ENCODE measurements around the gene TMC8.

TMC8 gene

GRCh38 chr17:78092794-78093324 lies 37.7 kb upstream of the TMC8 start:
- H3K4me3 ChIP-seq (ENCODE audit: low read depth, low read length), result no peak overlapping the region
- in situ Hi-C loops (cut with HindIII; ENCODE audit: low sequenced_read_pairs), result no loop called here
- no peak for TF ChIP-seq CTCF (IDR thresholded peaks at IDR 0.05; ENCODE audit: low read depth, low read length, missing control alignments)
- no peak for DNase-seq (ENCODE audit: low read depth)

GRCh38 chr17:78095035-78095434 lies 35.5 kb upstream of the TMC8 start:
- TF ChIP-seq CTCF (IDR thresholded peaks at IDR 0.05; ENCODE audit: low read depth, low read length, missing control alignments), result no peak
- in situ Hi-C loops (cut with HindIII; ENCODE audit: low sequenced_read_pairs), result no loop called here
- DNase-seq (ENCODE audit: low read depth), result no peak
- H3K4me3 ChIP-seq (ENCODE audit: low read depth, low read length), result no peak overlapping the region

GRCh38 chr17:78096093-78096492 lies 34.5 kb upstream of the TMC8 start:
- TF ChIP-seq CTCF (IDR thresholded peaks at IDR 0.05; ENCODE audit: low read depth, low read length, missing control alignments), result no peak
- H3K4me3 ChIP-seq (ENCODE audit: low read depth, low read length), result no peak overlapping the region
- in situ Hi-C loops (cut with HindIII; ENCODE audit: low sequenced_read_pairs), result no loop called here
- DNase-seq (ENCODE audit: low read depth), result no peak

- TF ChIP-seq CTCF (IDR thresholded peaks at IDR 0.05; ENCODE audit: low read depth, low read length, missing control alignments), result no peak
- in situ Hi-C loops (cut with HindIII; ENCODE audit: low sequenced_read_pairs), result no loop called here
- no peak for DNase-seq (ENCODE audit: low read depth)
Observed at GRCh38 chr17:78101112-78101511, 29.5 kb upstream of the TMC8 start.

GRCh38 chr17:78101542-78101941 lies 29.0 kb upstream of the TMC8 start:
- no peak for TF ChIP-seq CTCF (IDR thresholded peaks at IDR 0.05; ENCODE audit: low read depth, low read length, missing control alignments)
- in situ Hi-C loops (cut with HindIII; ENCODE audit: low sequenced_read_pairs), result no loop called here
- no peak for DNase-seq (ENCODE audit: low read depth)

More at GRCh38 chr17:78101112-78101511, 29.5 kb upstream of the TMC8 start:
- H3K4me3 ChIP-seq (ENCODE audit: low read depth, low read length), result no peak overlapping the region

GRCh38 chr17:78103311-78103710 lies 27.3 kb upstream of the TMC8 start:
- in situ Hi-C loops (cut with HindIII; ENCODE audit: low sequenced_read_pairs), result no loop called here
- no peak for DNase-seq (ENCODE audit: low read depth)
- no peak overlapping the region for H3K4me3 ChIP-seq (ENCODE audit: low read depth, low read length)
- TF ChIP-seq CTCF (IDR thresholded peaks at IDR 0.05; ENCODE audit: low read depth, low read length, missing control alignments), result no peak

More at GRCh38 chr17:78101542-78101941, 29.0 kb upstream of the TMC8 start:
- H3K4me3 ChIP-seq (ENCODE audit: low read depth, low read length), result no peak overlapping the region

Measured in astrocyte of the cerebellum (primary cell).